NCI-H2227 treated with DMSO at 0.1 percent for 48 hours (cell line): ENCODE results near the gene CMSS1.

Source experiments
- DNase-seq: peaks from one replicate; lab custom pipeline; 2025; lab: John Stamatoyannopoulos, UW

CMSS1 gene

DNA sequence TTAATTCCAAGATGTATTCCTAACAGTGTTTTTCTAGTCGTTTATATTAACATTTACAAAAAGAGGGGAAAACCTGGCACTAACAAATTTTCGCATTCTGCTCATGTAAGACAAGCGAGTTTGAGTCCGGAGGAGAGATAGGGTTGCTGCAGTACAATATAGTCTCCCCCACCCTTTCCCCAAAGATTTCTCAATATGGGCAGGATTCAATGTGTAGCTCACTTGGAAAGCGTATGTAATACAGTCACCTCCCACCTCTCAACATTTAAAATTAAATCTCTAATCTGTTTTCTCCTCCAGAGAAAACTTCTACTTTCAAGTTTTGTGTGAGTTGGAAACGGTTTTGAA lies 57.9 kb downstream of the CMSS1 start:
- DNase-seq = no peak

GRCh38 chr3:99875929-99876841 lies 58.5 kb downstream of the CMSS1 start:
- DNase-seq = peak; percentile 9

GRCh38 chr3:99877031-99877579 lies 59.4 kb downstream of the CMSS1 start:
- no peak for DNase-seq

DNA sequence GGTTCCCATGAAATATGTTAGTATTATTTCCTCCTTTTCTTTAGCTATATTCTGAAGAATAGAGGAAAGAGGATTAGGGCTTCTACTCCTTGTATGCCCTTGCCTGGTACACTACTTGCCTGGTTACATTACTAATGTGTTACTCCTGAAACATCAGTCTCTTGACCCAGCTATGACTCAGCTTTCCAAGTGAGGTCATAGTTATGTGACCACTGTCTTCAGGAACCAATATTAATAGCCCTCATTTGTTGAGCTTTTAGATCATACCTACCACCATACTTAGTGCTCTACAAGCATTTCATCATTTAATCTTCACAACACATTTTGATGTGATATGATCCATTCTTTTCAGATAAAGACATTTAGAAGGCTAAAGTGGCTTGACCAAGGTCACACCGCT lies 60.3 kb downstream of the CMSS1 start:
- no peak for DNase-seq

DNA sequence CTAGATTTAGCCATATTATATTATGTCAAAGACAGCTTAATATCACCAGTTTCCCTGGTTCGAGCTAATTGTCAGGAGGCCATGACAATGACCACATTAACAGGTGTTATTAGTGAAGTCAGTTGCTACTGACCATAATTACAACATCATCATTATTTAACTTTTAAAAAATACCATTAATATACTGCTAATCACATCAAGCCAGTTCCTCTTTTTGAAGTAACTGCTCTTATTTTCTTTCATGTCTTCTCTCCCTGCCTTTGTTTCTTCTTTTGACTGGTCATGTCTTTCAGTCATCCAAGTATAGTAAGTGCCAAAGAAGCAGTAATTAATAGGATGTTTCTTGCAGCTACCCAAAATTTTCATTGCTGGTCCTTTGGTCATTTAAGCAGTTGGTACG lies 61.6 kb downstream of the CMSS1 start:
- no peak for DNase-seq

- no peak for DNase-seq
Measured at GRCh38 chr3:99881121-99881524, 63.5 kb downstream of the CMSS1 start.

DNA sequence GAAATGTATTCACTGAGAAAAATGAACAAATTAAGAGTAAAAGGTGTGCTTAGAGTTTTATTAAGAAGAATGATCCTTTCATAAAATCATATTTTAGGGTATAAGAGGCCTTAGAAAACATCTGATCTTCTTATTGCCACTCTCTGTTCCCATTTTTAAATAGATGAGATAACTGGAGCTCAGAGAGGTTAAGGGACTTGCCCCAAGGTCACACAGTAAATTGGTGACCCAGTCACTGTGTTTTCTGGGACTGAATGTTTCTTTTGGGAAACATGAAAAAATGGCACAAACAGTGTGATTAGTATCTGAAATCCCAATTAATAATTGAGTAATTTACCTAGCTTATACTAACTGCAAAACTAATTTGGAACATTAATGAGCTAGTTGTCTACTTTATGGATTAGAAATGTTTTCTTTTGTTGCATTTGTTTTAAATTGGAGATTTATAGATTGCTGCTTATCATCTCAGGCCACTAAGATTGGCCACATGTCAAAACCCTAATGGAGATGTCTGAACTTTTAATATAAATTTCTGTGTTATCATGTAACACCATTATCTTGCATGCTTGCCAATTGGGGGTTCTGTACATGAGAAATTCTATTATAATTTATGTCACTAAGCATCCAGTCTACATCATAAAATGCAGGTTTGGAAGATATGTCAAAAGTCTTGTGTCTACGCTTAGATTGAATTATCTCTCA lies 64.9 kb downstream of the CMSS1 start:
- no peak for DNase-seq

DNA sequence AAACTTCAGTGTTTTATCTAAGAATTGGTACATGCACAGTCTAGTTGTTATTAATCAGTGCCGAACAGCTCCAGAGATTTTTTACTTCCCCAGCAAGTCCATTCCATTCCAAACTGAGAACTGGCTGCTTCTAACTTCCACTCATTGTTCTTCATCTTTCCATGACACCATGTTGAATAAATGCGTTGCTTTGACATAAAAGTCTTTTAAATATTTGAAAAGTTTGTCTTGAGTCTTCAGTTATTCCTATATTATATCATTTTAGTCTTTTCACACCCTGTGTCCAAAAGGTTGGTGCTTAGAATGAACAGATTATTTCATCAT lies 65.4 kb downstream of the CMSS1 start:
- DNase-seq = no peak

GRCh38 chr3:99883693-99884092 lies 66.0 kb downstream of the CMSS1 start:
- DNase-seq = no peak

DNA sequence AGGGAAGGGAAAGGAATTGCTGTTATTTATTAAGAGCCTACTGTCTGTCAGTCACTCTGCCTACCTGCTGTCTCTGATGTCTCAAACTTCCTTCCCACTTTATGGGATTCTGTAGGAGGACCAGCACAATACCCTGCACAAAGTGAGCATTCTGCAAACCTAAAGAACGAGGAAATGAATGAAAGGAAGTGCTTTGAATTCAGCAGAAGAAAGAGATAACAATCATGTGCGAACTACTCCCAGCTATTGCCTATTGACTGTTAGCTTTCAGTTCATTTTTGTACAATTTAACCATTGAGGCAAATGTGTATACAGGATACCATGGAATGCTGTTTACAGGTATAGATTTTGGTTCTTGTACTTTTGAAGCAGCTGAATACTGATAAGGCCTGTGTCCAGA lies 66.8 kb downstream of the CMSS1 start:
- DNase-seq = no peak

GRCh38 chr3:99885085-99885484 lies 67.4 kb downstream of the CMSS1 start:
- DNase-seq = no peak

GRCh38 chr3:99885851-99886250 lies 68.2 kb downstream of the CMSS1 start:
- DNase-seq = no peak

- DNase-seq = no peak
Measured at GRCh38 chr3:99891610-99892285, 74.1 kb downstream of the CMSS1 start.

DNA sequence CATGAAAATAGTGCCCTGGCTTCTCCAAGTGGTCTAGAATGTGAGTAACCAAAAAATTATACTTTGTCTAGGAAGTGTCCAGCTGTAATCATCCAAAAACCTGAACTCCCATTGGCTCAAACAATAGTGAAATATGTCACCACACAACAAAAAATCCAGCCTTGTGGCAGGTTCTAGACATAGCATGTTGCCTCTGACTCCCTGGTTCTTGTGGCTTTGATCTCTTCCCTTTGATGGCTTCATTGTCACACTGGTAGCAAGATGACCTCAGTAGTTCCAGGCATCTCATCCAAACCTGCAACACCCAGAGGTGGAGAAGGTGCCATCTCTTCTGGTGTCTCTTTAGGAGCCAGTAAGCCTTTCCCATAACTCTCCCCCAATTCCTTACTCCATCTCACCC lies 74.7 kb downstream of the CMSS1 start:
- no peak for DNase-seq

GRCh38 chr3:99895131-99895696 lies 77.6 kb downstream of the CMSS1 start:
- DNase-seq = no peak

DNA sequence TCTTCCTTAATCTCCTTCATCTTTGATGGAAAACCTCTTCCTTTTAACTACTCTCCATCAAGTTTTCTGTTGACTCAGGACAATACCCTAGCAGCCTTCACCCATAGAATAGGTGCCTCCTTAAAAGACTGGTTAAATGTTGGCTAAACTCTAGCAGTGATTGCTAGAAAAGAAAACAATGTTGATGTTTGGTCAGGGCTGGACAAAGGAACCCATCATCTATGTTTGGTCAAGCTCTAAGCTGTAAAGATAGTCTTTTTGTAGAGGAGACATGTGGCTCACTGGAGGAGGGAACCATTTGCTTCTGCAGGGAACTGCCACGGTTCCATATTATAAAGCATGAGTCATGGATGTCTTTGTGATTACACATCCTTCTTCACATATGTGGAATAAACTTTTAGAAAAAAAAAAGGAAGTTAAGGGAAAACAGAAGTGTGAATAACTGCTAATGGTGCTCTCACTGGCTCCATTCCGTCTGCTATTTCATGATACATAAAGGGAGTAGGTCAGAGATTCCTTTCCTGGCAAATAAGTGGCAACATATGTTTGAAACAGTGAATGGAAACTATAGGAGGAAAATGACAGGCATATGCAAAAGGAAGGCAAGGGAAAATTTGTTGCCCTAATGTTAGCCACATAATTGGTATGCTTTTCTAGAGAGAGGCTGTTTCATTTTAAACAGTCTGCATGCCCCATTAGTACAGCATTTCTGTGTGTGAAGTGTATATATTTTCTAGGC lies 78.2 kb downstream of the CMSS1 start:
- no peak for DNase-seq

DNA sequence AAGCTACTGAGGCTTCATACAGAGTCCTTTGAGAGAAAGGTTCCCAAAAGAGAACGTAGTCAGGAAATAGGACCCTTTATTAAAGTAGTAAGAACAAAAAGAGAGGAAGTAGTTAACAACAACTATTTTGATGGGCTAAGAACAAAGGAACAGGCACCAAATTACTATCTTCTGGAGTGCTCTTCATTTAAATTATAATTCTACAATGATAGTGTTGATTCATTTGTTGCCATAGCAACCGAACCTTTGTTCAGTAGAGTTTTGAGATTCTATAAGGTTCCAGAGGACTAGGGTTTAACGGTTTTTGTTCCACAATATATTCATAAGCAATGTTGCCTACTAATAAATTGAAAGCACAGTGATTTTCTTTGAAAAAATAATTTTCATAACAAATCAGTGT lies 78.8 kb downstream of the CMSS1 start:
- no peak for DNase-seq

GRCh38 chr3:99899603-99900002 lies 81.9 kb downstream of the CMSS1 start:
- no peak for DNase-seq

DNA sequence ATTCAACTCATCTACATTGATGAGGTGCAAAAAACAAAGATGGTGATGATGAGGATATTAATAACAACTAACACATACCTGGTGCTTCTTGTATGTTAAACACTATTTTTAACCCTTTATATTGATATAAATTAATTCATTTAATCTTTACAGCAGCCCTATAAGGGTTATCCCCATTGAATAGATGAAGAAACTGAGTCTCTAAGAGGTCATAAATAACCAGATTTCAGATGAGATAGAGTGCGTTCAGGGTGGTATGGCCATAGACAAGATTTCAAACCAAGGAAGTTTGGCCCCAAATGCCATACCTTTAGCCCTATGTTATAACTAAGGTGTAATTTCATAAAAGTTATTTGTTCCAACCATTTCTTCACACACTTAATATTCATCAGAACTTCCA lies 82.6 kb downstream of the CMSS1 start:
- DNase-seq = no peak

DNA sequence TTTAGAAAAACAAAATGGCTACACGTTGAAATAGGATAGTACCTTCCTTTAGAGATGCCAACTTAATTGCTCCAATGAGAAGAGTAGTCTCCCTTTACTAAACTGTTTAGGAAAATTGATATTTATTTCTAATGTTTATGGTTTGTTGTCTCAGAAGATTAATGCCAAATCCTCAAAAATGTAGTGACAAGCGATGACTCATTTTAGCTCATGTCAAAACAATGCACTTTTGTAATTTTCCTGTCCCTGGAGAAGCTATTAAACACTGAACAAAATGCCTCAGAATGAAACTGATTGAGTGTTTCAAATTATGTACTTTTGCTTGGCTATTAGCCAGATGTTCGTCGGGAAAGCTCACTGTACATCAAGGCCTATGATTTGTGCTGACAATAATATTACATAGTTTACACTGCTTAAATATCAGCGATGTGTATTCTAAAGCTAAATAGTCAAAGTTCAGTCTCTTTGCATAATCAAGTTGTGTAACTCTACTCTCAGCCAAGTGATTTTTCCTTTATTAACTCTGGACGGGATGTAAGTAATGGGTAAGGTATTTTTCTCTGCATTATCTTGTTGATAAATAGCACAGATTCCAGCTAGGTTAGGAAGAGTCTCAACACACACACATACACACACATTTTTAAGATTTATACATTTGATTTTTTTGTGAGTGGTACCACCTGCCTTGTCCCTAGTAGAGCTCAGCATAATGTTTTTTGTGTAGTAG lies 83.7 kb downstream of the CMSS1 start:
- DNase-seq = peak; percentile 56

- no peak for DNase-seq
Measured at GRCh38 chr3:99902091-99902490, 84.4 kb downstream of the CMSS1 start.
